PC-9 (cell line): Measurements from ENCODE around the gene EIF4G3. TPM values are rescaled to one million over a fixed set of nuclear protein-coding genes. Genes with fewer than 3 reads are reported as not detected.

Source experiments
- BruUV-seq: library from RNA; stranded (reverse); fragments of 400-500 nt; replicated peaks from 2 replicates; lab custom pipeline; 2021; lab: Mats Ljungman, UMichigan
- CTCF ChIA-PET: fragments of 300-600 bp; sonication (Branson Sonifier 250); formaldehyde crosslinking; loops from one replicate; lab custom pipeline; 2022; ENCODE audit warnings: antibody characterized with exemption; lab: Charles Lee
- POLR2A ChIA-PET: fragments of 300-600 bp; sonication (Branson Sonifier 250); formaldehyde crosslinking; loops from one replicate; lab custom pipeline; 2022; ENCODE audit warnings: antibody characterized with exemption; ENCODE audit not compliant: unreplicated experiment; lab: Charles Lee
- DNase-seq, 2 experiments: peaks; one replicate each; pipeline versions ENCODE4 v3.0.0 to v3.0.0-alpha.2; 2015 to 2022; ENCODE audit warnings: mixed read lengths in 1 of 2
- H2AFZ ChIP-seq: fragments of 200-600 bp; sonication (generic); 2 replicates; pipeline ENCODE4 v1.8.1; 2017; ENCODE audit warnings: antibody characterized with exemption
- H3F3A ChIP-seq: fragments of 200-600 bp; sonication (generic); 2 replicates; pipeline ENCODE4 v1.8.1; 2017; ENCODE audit warnings: antibody characterized with exemption, mild to moderate bottlenecking, low read depth; ENCODE audit not compliant: insufficient read depth
- H3K27ac ChIP-seq: fragments of 200-600 bp; sonication (generic); 2 replicates; pipeline ENCODE4 v1.6.1; 2016; ENCODE audit warnings: mixed run types
- H3K27me3 ChIP-seq: fragments of 200-600 bp; sonication (generic); 2 replicates; pipeline ENCODE4 v1.6.1; 2016; ENCODE audit warnings: low read depth, mixed run types; ENCODE audit not compliant: insufficient read depth
- H3K36me3 ChIP-seq: fragments of 200-600 bp; sonication (generic); 2 replicates; pipeline ENCODE4 v1.6.1; 2016; ENCODE audit warnings: low read depth, mixed run types
- H3K4me1 ChIP-seq: fragments of 200-600 bp; sonication (generic); replicated peaks from 2 replicates; pipeline ENCODE4 v1.6.1; 2016; ENCODE audit warnings: mixed run types; ENCODE audit not compliant: insufficient read depth
- H3K4me2 ChIP-seq: fragments of 200-600 bp; sonication (generic); 2 replicates; pipeline ENCODE4 v1.6.1; 2017; ENCODE audit warnings: mixed run types
- H3K4me3 ChIP-seq: fragments of 200-600 bp; sonication (generic); 2 replicates; pipeline ENCODE4 v1.6.1; 2016; ENCODE audit warnings: mixed run types
- H3K79me2 ChIP-seq: fragments of 200-600 bp; sonication (generic); 2 replicates; pipeline ENCODE4 v1.6.1; 2017; ENCODE audit warnings: low read depth, mixed run types
- H3K9me2 ChIP-seq: fragments of 200-600 bp; sonication (generic); 2 replicates; pipeline ENCODE4 v1.8.1; 2017; ENCODE audit warnings: mild to moderate bottlenecking; ENCODE audit not compliant: insufficient read depth
- H3K9me3 ChIP-seq: fragments of 200-600 bp; sonication (generic); 2 replicates; pipeline ENCODE4 v1.8.1; 2016; ENCODE audit warnings: low read depth; ENCODE audit not compliant: insufficient read depth
- H4K20me1 ChIP-seq: fragments of 200-600 bp; sonication (generic); 2 replicates; pipeline ENCODE4 v1.8.1; 2017; ENCODE audit not compliant: insufficient read depth
- CTCF ChIP-seq: fragments of 200-600 bp; sonication (generic); conservative IDR thresholded peaks from 2 replicates; pipeline ENCODE4 v1.6.1; 2017; ENCODE audit warnings: mixed run types, antibody characterized with exemption, mild to moderate bottlenecking, moderate library complexity
- EZH2 ChIP-seq: fragments of 200-600 bp; sonication (generic); IDR thresholded peaks from 2 replicates; pipeline ENCODE4 v1.8.0; 2017; ENCODE audit warnings: antibody characterized with exemption, low read depth
- intact Hi-C: fragments of 100-400 bp; cut with micrococcal nuclease; formaldehyde crosslinking; loops from one replicate; pipeline ENCODE4 v1.10.0; 2022; ENCODE audit not compliant: unreplicated experiment
- total RNA-seq: library from RNA; stranded (reverse); gene quantifications from 2 replicates; pipeline ENCODE4 v1.2.3, GENCODE V29; 2021

EIF4G3 gene
- total RNA-seq, 1 experiment from 2014 or later: 63.2 TPM

GRCh38 chr1:21072721-21073120 lies 104.0 kb downstream of the EIF4G3 start:
- Histone ChIP-seq H3K4me1 (no peaks in the 10 kb centered on the region), H2AFZ (no peak overlapping the region), H3F3A (0 out of 2 replicates have a peak, but pooled peaks cover 6% of the 10 kb centered on the region), H3K27me3 (no peaks in the 10 kb centered on the region), H4K20me1 (peaks cover 22% of the 10 kb centered on the region), H3K27ac (no peak overlapping the region), H3K4me2 (no peak overlapping the region), H3K4me3 (no peak overlapping the region), H3K36me3 (no peaks in the 10 kb centered on the region), H3K9me3 (no peaks in the 10 kb centered on the region), H3K9me2 (no peaks in the 10 kb centered on the region), H3K79me2 (peaks cover 10% of the 10 kb centered on the region; the same call in 1 of the 2 replicates)
- BruUV-seq: no TSS peak
- TF ChIP-seq CTCF (no peak), EZH2 (no peak)
- intact Hi-C loops: no loop called here
- CTCF ChIA-PET: no interaction called here
- no peak for DNase-seq
- POLR2A ChIA-PET: no interaction called here

- H3K9me2 ChIP-seq: no peaks in the 10 kb centered on the region
- no peaks in the 10 kb centered on the region for H3K4me1 ChIP-seq
- H3K79me2 ChIP-seq: peaks cover 12% of the 10 kb centered on the region; the same call in 1 of the 2 replicates
- peaks cover 9% of the 10 kb centered on the region for H4K20me1 ChIP-seq
- H3K27me3 ChIP-seq: no peaks in the 10 kb centered on the region
- DNase-seq: no peak
- TF ChIP-seq CTCF (no peak), EZH2 (no peak)
- peak overlapping the region; percentile 6; the same call in 1 of the 2 replicates for H3K27ac ChIP-seq
- CTCF ChIA-PET: no interaction called here
- intact Hi-C loops: no loop called here
- H3K36me3 ChIP-seq: no peaks in the 10 kb centered on the region
- no TSS peak for BruUV-seq
- no peak overlapping the region for H3K4me2 ChIP-seq
- 0 out of 2 replicates have a peak, but pooled peaks cover 6% of the 10 kb centered on the region for H3F3A ChIP-seq
- H3K4me3 ChIP-seq: no peak overlapping the region
- H3K9me3 ChIP-seq: no peaks in the 10 kb centered on the region
- POLR2A ChIA-PET: no interaction called here
- H2AFZ ChIP-seq: no peak overlapping the region
These were observed 107.1 kb downstream of the EIF4G3 start for GRCh38 chr1:21069549-21069948.

- H3K27me3 ChIP-seq: no peaks in the 10 kb centered on the region
- H3F3A ChIP-seq: 0 out of 2 replicates have a peak, but pooled peaks cover 6% of the 10 kb centered on the region
- no peak for DNase-seq
- H3K9me2 ChIP-seq: no peaks in the 10 kb centered on the region
- no peak overlapping the region for H3K4me3 ChIP-seq
- peaks cover 12% of the 10 kb centered on the region; the same call in 1 of the 2 replicates for H3K79me2 ChIP-seq
- H3K36me3 ChIP-seq: no peaks in the 10 kb centered on the region
- H2AFZ ChIP-seq: no peak overlapping the region
- no TSS peak for BruUV-seq
- no peak overlapping the region for H3K27ac ChIP-seq
- H3K4me2 ChIP-seq: no peak overlapping the region
- H3K4me1 ChIP-seq: no peaks in the 10 kb centered on the region
- no peaks in the 10 kb centered on the region for H3K9me3 ChIP-seq
- TF ChIP-seq EZH2 (no peak), CTCF (no peak)
- POLR2A ChIA-PET: no interaction called here
- CTCF ChIA-PET: no interaction called here
- H4K20me1 ChIP-seq: peaks cover 9% of the 10 kb centered on the region
- intact Hi-C loops: no loop called here
These were observed 107.8 kb downstream of the EIF4G3 start for GRCh38 chr1:21068937-21069336.
